K562 (cell line): ENCODE measurements around the gene CAMK2G.

ENCODE experiments used
- FOXK1 ChIP-seq: sonication (generic); formaldehyde crosslinking; IDR thresholded peaks from 2 replicates; pipeline ENCODE4 v1.8.0; 2022; ENCODE audit warnings: missing genetic modification reagents, mild to moderate bottlenecking, borderline replicate concordance
- GATAD2A ChIP-seq: fragments of 450-650 bp; IDR thresholded peaks from 2 replicates; pipeline ENCODE4 v1.6.1; 2017
- NFATC3 ChIP-seq: fragments of 450-650 bp; IDR thresholded peaks from 2 replicates; pipeline ENCODE4 v1.6.1; 2017; ENCODE audit warnings: mild to moderate bottlenecking
- NONO ChIP-seq, 2 experiments: fragments of 200-400 bp in 1 of 2; fragments of 450-650 bp in 1 of 2; formaldehyde crosslinking in 1 of 2; IDR thresholded peaks; 2 replicates each; pipeline ENCODE4 v1.6.1; 2017; ENCODE audit warnings: low read depth in 2 of 2, mild to moderate bottlenecking in 2 of 2, moderate library complexity in 2 of 2, low read length in 1 of 2
- NR3C1 ChIP-seq: sonication (generic); formaldehyde crosslinking; IDR thresholded peaks from 2 replicates; pipeline ENCODE4 v1.8.1; 2022; ENCODE audit warnings: missing genetic modification reagents
- SMC3 ChIP-seq: conservative IDR thresholded peaks from 2 replicates; pipeline ENCODE4 v1.6.1; 2011; ENCODE audit warnings: low read depth, low read length, improper control_type of control experiment; ENCODE audit not compliant: insufficient read depth
- SP2 ChIP-seq: IDR thresholded peaks from 2 replicates; pipeline ENCODE4 v1.6.1; 2011; ENCODE audit warnings: mild to moderate bottlenecking, low read depth, low read length, moderate library complexity; ENCODE audit not compliant: poor library complexity, severe bottlenecking; ENCODE audit errors: extremely low read depth
- TEAD2 ChIP-seq: fragments of 450-650 bp; IDR thresholded peaks from 2 replicates; pipeline ENCODE4 v1.6.1; 2016; ENCODE audit warnings: missing genetic modification characterization, control low read depth, missing compliant biosample characterization
- TEAD4 ChIP-seq, 2 experiments: sonication (generic) in 1 of 2; formaldehyde crosslinking in 1 of 2; IDR thresholded peaks; 2 replicates each; pipeline versions ENCODE4 v1.6.1 to v1.8.0; 2012 to 2022; ENCODE audit warnings: borderline replicate concordance in 1 of 2, inconsistent platforms in 1 of 2, low read length in 1 of 2, mild to moderate bottlenecking in 1 of 2, missing genetic modification reagents in 1 of 2
- TF ChIP-seq, protein P1 (sequence below): fragments of 250-450 bp; sonication (Bioruptor Pico); IDR thresholded peaks from 2 replicates; pipeline ENCODE4 v1.8.0; 2022; ENCODE audit warnings: moderate library complexity, mild to moderate bottlenecking, inconsistent platforms

DNA sequence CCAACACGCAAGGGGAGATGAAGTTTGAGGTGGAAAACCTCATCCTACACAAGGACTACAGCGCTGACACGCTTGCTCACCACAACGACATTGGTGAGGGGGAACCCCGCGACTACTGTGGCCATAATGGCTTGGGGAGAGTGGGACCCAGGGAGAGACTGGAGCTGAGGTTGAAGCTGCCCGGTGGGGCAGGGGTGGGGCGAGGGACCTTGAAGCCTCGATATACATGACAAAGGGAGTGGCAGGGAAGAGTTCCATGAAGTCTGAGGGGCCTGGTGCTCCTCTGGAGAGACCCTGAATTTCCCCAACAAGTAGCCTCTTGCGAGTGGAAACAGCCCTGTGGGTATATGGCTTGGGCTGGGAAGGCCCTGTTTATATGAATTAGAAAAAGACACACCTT, 39.7 kb upstream of the CAMK2G start:
- TF ChIP-seq NFATC3 (no peak), GATAD2A (no peak), FOXK1 (CRISPR knock-in tag) (no peak), NR3C1 (CRISPR knock-in tag) (no peak), SMC3 (no peak), SP2 (no peak), TEAD4 (IDR thresholded peaks at IDR 0.05; ENCODE audit: low read length) (no peak), TEAD4 (CRISPR knock-in tag; IDR thresholded peaks at IDR 0.05; ENCODE audit: borderline replicate concordance) (no peak), TEAD2 (tag) (no peak), NONO (IDR thresholded peaks at IDR 0.05; ENCODE audit: low read depth in 2 of 2, low read length in 1 of 2) (no peak)
- TF ChIP-seq, protein P1, sequence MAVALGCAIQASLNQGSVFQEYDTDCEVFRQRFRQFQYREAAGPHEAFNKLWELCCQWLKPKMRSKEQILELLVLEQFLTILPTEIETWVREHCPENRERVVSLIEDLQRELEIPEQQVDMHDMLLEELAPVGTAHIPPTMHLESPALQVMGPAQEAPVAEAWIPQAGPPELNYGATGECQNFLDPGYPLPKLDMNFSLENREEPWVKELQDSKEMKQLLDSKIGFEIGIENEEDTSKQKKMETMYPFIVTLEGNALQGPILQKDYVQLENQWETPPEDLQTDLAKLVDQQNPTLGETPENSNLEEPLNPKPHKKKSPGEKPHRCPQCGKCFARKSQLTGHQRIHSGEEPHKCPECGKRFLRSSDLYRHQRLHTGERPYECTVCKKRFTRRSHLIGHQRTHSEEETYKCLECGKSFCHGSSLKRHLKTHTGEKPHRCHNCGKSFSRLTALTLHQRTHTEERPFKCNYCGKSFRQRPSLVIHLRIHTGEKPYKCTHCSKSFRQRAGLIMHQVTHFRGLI (CRISPR knock-in tag) = no peak
